Measurements from ENCODE around the gene VTI1A. TPM values are rescaled to one million over a fixed set of nuclear protein-coding genes. Genes with fewer than 3 reads are reported as not detected.

VTI1A gene
- total and polyA plus RNA-seq, 2 of the 13 experiments (the other 11 are each of a cell fraction or from before 2014, with no cell fraction given) = 11.7 to 32.7 TPM

- TF ChIP-seq ZXDC (CRISPR knock-in tag; IDR thresholded peaks at IDR 0.05) = no peak
- no peak for TF ChIP-seq IKZF1 (IDR thresholded peaks at IDR 0.05)
- no peak for TF ChIP-seq SRY (CRISPR knock-in tag; IDR thresholded peaks at IDR 0.05)
- peak in 1 of 2 experiments; percentile 90; a peak in 2 of 4 replicates for TF ChIP-seq KLF16 (CRISPR knock-in tag; IDR thresholded peaks at IDR 0.05)
- peak; percentile 55; the same call in 1 of the 2 replicates for TF ChIP-seq ZNF501 (CRISPR knock-in tag; IDR thresholded peaks at IDR 0.05)
- TF ChIP-seq PCBP1 (IDR thresholded peaks at IDR 0.05; ENCODE audit: borderline replicate concordance, low read depth, low read length) = no peak
- TF ChIP-seq CEBPG (CRISPR knock-in tag; IDR thresholded peaks at IDR 0.05) = peak; percentile 96
These were observed 184.7 kb downstream of the VTI1A start (continued) for GRCh38 chr10:112631501-112632400.

DNA sequence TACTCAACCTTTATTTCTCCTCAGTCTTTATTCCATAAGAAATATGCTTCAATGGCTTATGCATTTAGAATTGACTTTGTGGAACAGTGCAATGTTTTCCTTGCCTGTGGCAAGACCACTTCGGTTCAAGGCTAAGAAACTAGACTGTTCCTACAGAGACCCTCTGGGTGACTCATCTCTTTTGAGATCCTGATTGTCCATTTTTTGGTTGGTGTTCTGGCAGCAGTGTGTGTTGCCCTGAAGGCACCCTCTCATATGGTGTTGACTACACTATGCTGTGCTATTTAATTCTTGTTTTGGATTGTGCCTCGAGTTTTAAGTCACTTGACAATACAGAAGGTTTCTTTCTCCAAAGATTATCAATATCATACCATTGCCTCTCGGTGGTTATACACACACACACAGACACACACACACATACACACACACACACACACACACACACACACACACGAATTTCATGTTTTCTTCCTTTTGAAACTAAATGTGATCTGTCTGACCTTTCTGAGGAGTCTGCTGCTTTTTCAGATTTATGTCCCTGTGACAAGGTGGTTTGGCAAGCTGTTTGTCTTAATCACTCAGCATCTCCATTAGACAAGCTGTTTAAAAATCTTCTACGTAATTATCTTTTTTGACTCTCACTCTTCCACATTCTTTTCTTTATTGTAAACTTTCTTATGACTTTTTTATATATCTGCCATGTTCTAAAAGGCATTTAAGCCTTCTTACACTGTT is 187.2 kb downstream of the VTI1A start:
- WGBS (ENCODE audit: low lambda C conversion rate) = 92% methylated on average over 5 of the region's 5 CpGs
- TF ChIP-seq FOSL2 (CRISPR knock-in tag; IDR thresholded peaks at IDR 0.05) = 0 out of 2 replicates have a peak, but pooled peaks have one; percentile 24
- no peak for TF ChIP-seq USF2 (IDR thresholded peaks at IDR 0.05; ENCODE audit: low read depth, low read length)
- no peak for TF ChIP-seq USF2 (CRISPR knock-in tag; IDR thresholded peaks at IDR 0.05; ENCODE audit: borderline replicate concordance)
- intact Hi-C loops (cut with micrococcal nuclease; ENCODE audit: unreplicated experiment) = loop anchor here (10.0 kb wide), 1 partner anchor 81 kb away; no protein-coding TSS in a partner anchor
- Histone ChIP-seq H3K27me3 (ENCODE audit: control insufficient read depth in 1 of 2, insufficient read depth in 2 of 2, low read length in 2 of 2) (no peaks in the 10 kb centered on the region), H3K4me3 (replicated peaks in 1 of 3; ENCODE audit: insufficient read depth in 1 of 3, low read depth in 2 of 3, low read length in 3 of 3) (no peak overlapping the region), H4K20me1 (ENCODE audit: insufficient read depth, low read length) (no peaks in the 10 kb centered on the region), H2AFZ (ENCODE audit: low read length) (no peak overlapping the region), H3K9ac (ENCODE audit: insufficient read depth, low read depth, low read length) (no peak overlapping the region), H3K36me3 (replicated peaks in 1 of 2; ENCODE audit: control insufficient read depth in 1 of 2, insufficient read depth in 2 of 2, low read length in 2 of 2) (no peaks in the 10 kb centered on the region), H3K27ac (ENCODE audit: extremely low read length, insufficient read depth, low read length) (no peak overlapping the region), H3K4me2 (ENCODE audit: low read depth, low read length) (no peak overlapping the region), H3K4me1 (ENCODE audit: insufficient read depth, low read length) (peaks cover 66% of the 10 kb centered on the region), H3K9me3 (ENCODE audit: low read length) (no peaks in the 10 kb centered on the region), H3K79me2 (ENCODE audit: insufficient read depth, low read length) (no peaks in the 10 kb centered on the region)
- in situ Hi-C loops (cut with HindIII; ENCODE audit: extremely low pct_ligation_motif_present, low pct_unique_long_range_greater_than_20kb) = no loop called here
- CTCF ChIA-PET (ENCODE audit: low intra/inter-chr PET ratio, low total read pairs) = no interaction called here
- POLR2A ChIA-PET = no interaction called here
- no TSS peak for BruUV-seq (replicated peaks)
- ATAC-seq (no peak), FAIRE-seq (no peak), DNase-seq (ENCODE audit: low spot score) (no peak)

Data from HepG2 (cell line).